ENCODE data around the gene RETREG1.

The RETREG1 gene

GRCh38 chr5:16609412-16609811, 7.4 kb downstream of the RETREG1 start:
- peaks cover 3% of the 10 kb centered on the region for H3K27me3 ChIP-seq (replicated peaks)
- in situ Hi-C loops (cut with HindIII; ENCODE audit: low pct_ligation_motif_present, low sequenced_read_pairs) = no loop called here
- no peak for TF ChIP-seq CTCF (IDR thresholded peaks at IDR 0.05; ENCODE audit: low read depth, low read length, missing control alignments)
- H3K27ac ChIP-seq = no peak overlapping the region
- H3K4me3 ChIP-seq (ENCODE audit: low read depth, low read length) = no peak overlapping the region
- no peak for DNase-seq
- no peaks in the 10 kb centered on the region for H3K36me3 ChIP-seq (replicated peaks)

DNA sequence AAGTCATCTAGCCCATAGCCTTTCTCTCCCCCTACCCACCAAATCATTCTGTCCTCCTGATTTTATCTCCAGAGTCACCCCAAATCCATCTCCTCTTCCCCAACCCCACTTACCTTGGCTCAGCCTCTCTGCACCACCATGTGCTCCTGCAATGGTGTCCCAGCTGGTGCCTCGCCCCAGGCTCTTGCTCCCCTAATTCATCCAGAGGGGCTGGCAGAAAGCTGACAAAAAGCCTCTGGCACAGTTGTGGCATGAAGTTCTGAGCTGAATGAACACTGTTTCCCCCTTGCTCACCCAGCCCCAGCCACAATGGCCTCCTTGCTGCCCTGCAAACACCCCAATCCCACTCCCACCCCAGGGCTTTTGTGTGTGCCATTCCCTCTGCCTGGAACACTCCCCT, 10.2 kb downstream of the RETREG1 start:
- no peak for DNase-seq
- Histone ChIP-seq H3K36me3 (replicated peaks) (no peaks in the 10 kb centered on the region), H3K27ac (no peak overlapping the region), H3K27me3 (replicated peaks) (no peaks in the 10 kb centered on the region), H3K4me3 (ENCODE audit: low read depth, low read length) (no peak overlapping the region)
- TF ChIP-seq CTCF (IDR thresholded peaks at IDR 0.05; ENCODE audit: low read depth, low read length, missing control alignments) = no peak
- in situ Hi-C loops (cut with HindIII; ENCODE audit: low pct_ligation_motif_present, low sequenced_read_pairs) = no loop called here

DNA sequence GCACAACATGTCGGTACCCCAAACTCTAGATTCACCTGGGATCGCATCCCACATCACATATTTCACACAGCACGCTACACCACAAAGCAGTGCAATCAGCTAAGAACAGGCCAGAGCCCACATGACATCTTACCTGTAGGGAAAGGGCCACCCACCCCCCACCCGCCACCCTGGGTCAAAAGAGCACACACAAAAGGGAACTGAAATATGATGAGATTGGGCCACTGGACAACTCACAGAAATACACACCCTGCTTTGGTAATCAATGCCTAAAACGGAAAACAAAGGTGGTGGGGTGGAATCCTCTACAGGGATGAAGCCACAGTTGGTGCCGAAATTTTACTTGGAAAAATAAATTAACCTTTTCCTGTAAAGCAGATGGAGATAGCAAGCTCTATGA, 13.1 kb downstream of the RETREG1 start:
- Histone ChIP-seq H3K36me3 (replicated peaks) (no peaks in the 10 kb centered on the region), H3K27ac (no peak overlapping the region), H3K4me3 (ENCODE audit: low read depth, low read length) (no peak overlapping the region), H3K27me3 (replicated peaks) (no peaks in the 10 kb centered on the region)
- TF ChIP-seq CTCF (IDR thresholded peaks at IDR 0.05; ENCODE audit: low read depth, low read length, missing control alignments) = no peak
- in situ Hi-C loops (cut with HindIII; ENCODE audit: low pct_ligation_motif_present, low sequenced_read_pairs) = no loop called here
- no peak for DNase-seq

GRCh38 chr5:16603295-16603694, 13.5 kb downstream of the RETREG1 start:
- H3K27me3 ChIP-seq (replicated peaks) = no peaks in the 10 kb centered on the region
- in situ Hi-C loops (cut with HindIII; ENCODE audit: low pct_ligation_motif_present, low sequenced_read_pairs) = no loop called here
- TF ChIP-seq CTCF (IDR thresholded peaks at IDR 0.05; ENCODE audit: low read depth, low read length, missing control alignments) = no peak
- no peaks in the 10 kb centered on the region for H3K36me3 ChIP-seq (replicated peaks)
- no peak for DNase-seq
- H3K27ac ChIP-seq = no peak overlapping the region
- no peak overlapping the region for H3K4me3 ChIP-seq (ENCODE audit: low read depth, low read length)

GRCh38 chr5:16602182-16602581, 14.6 kb downstream of the RETREG1 start:
- Histone ChIP-seq H3K4me3 (ENCODE audit: low read depth, low read length) (no peak overlapping the region), H3K27me3 (replicated peaks) (no peaks in the 10 kb centered on the region), H3K27ac (no peak overlapping the region), H3K36me3 (replicated peaks) (no peaks in the 10 kb centered on the region)
- DNase-seq = no peak
- TF ChIP-seq CTCF (IDR thresholded peaks at IDR 0.05; ENCODE audit: low read depth, low read length, missing control alignments) = no peak
- in situ Hi-C loops (cut with HindIII; ENCODE audit: low pct_ligation_motif_present, low sequenced_read_pairs) = no loop called here

GRCh38 chr5:16600946-16601345, 15.9 kb downstream of the RETREG1 start:
- no peak for TF ChIP-seq CTCF (IDR thresholded peaks at IDR 0.05; ENCODE audit: low read depth, low read length, missing control alignments)
- Histone ChIP-seq H3K27me3 (replicated peaks) (no peaks in the 10 kb centered on the region), H3K27ac (no peak overlapping the region), H3K36me3 (replicated peaks) (no peaks in the 10 kb centered on the region), H3K4me3 (ENCODE audit: low read depth, low read length) (no peak overlapping the region)
- in situ Hi-C loops (cut with HindIII; ENCODE audit: low pct_ligation_motif_present, low sequenced_read_pairs) = no loop called here
- DNase-seq = no peak
